Peyer's patch (tissue), 4 donors: ENCODE data around the gene DCP1B. TPM values are rescaled to one million over a fixed set of nuclear protein-coding genes. Genes with fewer than 3 reads are reported as not detected.
A peak's percentile ranks its signal among the peaks of the same experiment; 100 is the strongest.

Source experiments
- DNase-seq, 3 donors: peaks; one replicate each; pipeline ENCODE4 v3.0.0-alpha.2; 2017 to 2019
- H3K27ac ChIP-seq, 4 donors: fragments of 200-600 bp; sonication (generic); one replicate each; pipeline ENCODE4 v1.5.1; 2016 to 2019
- H3K27me3 ChIP-seq, 2 donors: fragments of 200-600 bp; sonication (generic); one replicate each; pipeline ENCODE4 v1.5.1; 2019
- H3K36me3 ChIP-seq, 3 donors: fragments of 200-600 bp; sonication (generic); one replicate each; pipeline ENCODE4 v1.5.1; 2016 to 2019
- H3K4me1 ChIP-seq, 4 donors: fragments of 200-600 bp; sonication (generic); one replicate each; pipeline ENCODE4 v1.5.1; 2016 to 2019
- H3K4me3 ChIP-seq, 4 donors: fragments of 200-600 bp; sonication (generic); 1 replicate in 3 of 4; 2 replicates in 1 of 4; pipeline ENCODE4 v1.5.1; 2016 to 2019; ENCODE audit warnings: mild to moderate bottlenecking in 1 of 4
- H3K9me3 ChIP-seq, 4 donors: fragments of 200-600 bp; sonication (generic); one replicate each; pipeline ENCODE4 v1.5.1; 2016 to 2019; ENCODE audit warnings: mild to moderate bottlenecking in 1 of 4
- CTCF ChIP-seq, 6 experiments: fragments of 450-650 bp in 4 of 6; fragments of 200-600 bp in 2 of 6; sonication (generic) in 1 of 6; IDR thresholded peaks; one replicate each; pipeline ENCODE4 v1.5.1; 2017 to 2019; ENCODE audit warnings: antibody characterized with exemption in 6 of 6, mild to moderate bottlenecking in 3 of 6, moderate library complexity in 1 of 6
- POLR2A ChIP-seq, 2 donors: fragments of 450-650 bp; IDR thresholded peaks; one replicate each; pipeline ENCODE4 v1.5.1; 2017; ENCODE audit warnings: antibody characterized with exemption in 2 of 2, mild to moderate bottlenecking in 2 of 2, moderate library complexity in 2 of 2
- total RNA-seq, 4 donors: library from RNA; depleted of rRNA; stranded (reverse); fragments of >200 nt; gene quantifications; one replicate each; pipeline ENCODE4 v1.1.0, GENCODE V29; 2016

DCP1B gene
- total RNA-seq, 4 donors from 2014 or later: 14.7 to 54.5 (median 18.6) TPM

- Histone ChIP-seq H3K27me3 (no peaks in the 10 kb centered on the region), H3K9me3 (no peaks in the 10 kb centered on the region), H3K4me1 (no peaks in the 10 kb centered on the region), H3K4me3 (peak within 1 kb of the TSS; percentile 8 to 34 (median 26)), H3K36me3 (no peaks in the 10 kb centered on the region), H3K27ac (peak within 1 kb of the TSS; percentile 22 to 75 (median 48))
- peak; percentile 14 to 46 (median 44) for DNase-seq
- TF ChIP-seq CTCF (IDR thresholded peaks at IDR 0.05): no peak
- no peak for TF ChIP-seq POLR2A (IDR thresholded peaks at IDR 0.05)
Measured at GRCh38 chr12:1918081-1918883, 86.0 kb downstream of the DCP1B start, which contains the start of gene CACNA2D4. Gene CACNA2D4, minus strand, starts transcription at chr12:1918652. Its CDS starts 179 bp downstream, at chr12:1918473.

GRCh38 chr12:1917172-1918070 lies 86.8 kb downstream of the DCP1B start:
- peak overlapping the region; percentile 8 to 34 (median 26) for H3K4me3 ChIP-seq
- no peaks in the 10 kb centered on the region for H3K36me3 ChIP-seq
- no peaks in the 10 kb centered on the region for H3K9me3 ChIP-seq
- DNase-seq: peak in 1 of 3 donors; percentile 42
- H3K27ac ChIP-seq: peak overlapping the region; percentile 22 to 75 (median 48)
- no peaks in the 10 kb centered on the region for H3K4me1 ChIP-seq
- TF ChIP-seq POLR2A (IDR thresholded peaks at IDR 0.05) (no peak), CTCF (IDR thresholded peaks at IDR 0.05) (no peak)
- no peaks in the 10 kb centered on the region for H3K27me3 ChIP-seq

- Histone ChIP-seq H3K4me3 (no peak overlapping the region), H3K27ac (no peak overlapping the region), H3K36me3 (no peaks in the 10 kb centered on the region), H3K4me1 (no peaks in the 10 kb centered on the region), H3K9me3 (no peaks in the 10 kb centered on the region), H3K27me3 (no peaks in the 10 kb centered on the region)
- peak in 2 of 3 donors; percentile 16 to 34 for DNase-seq
- TF ChIP-seq POLR2A (IDR thresholded peaks at IDR 0.05) (no peak), CTCF (IDR thresholded peaks at IDR 0.05) (no peak)
Measured at GRCh38 chr12:1916371-1917171, 87.7 kb downstream of the DCP1B start.

- H3K9me3 ChIP-seq: no peaks in the 10 kb centered on the region
- no peak overlapping the region for H3K4me3 ChIP-seq
- DNase-seq: peak in 2 of 3 donors; percentile 35 to 42
- no peak for TF ChIP-seq CTCF (IDR thresholded peaks at IDR 0.05)
- TF ChIP-seq POLR2A (IDR thresholded peaks at IDR 0.05): no peak
- H3K36me3 ChIP-seq: no peaks in the 10 kb centered on the region
- H3K27me3 ChIP-seq: no peaks in the 10 kb centered on the region
- no peak overlapping the region for H3K27ac ChIP-seq
- H3K4me1 ChIP-seq: no peaks in the 10 kb centered on the region
Measured at GRCh38 chr12:1915082-1915968, 88.9 kb downstream of the DCP1B start.
